Activated CD4-positive, alpha-beta T cell treated with anti-CD3 and anti-CD28 coated beads, Interleukin-2, Interleukin-4, amounts not matched to agents 100 ng/mL and 50 ng/mL, durations not matched to agents 16 hours and 8 hours (primary cell): ENCODE measurements around the gene ENTPD2.
"Not testable (repeated sequence)": the region's sequence is repeated elsewhere in the genome, so short reads cannot be mapped to it uniquely, and the experiment has no call there.

Source experiments
- DNase-seq: peaks from one replicate; pipeline ENCODE4 v3.0.0-alpha.2; 2020; ENCODE audit warnings: low spot score

The ENTPD2 gene

GRCh38 chr9:137064027-137064879 is 10.4 kb upstream of the ENTPD2 start:
- peak; percentile 62 for DNase-seq

GRCh38 chr9:137063311-137064026 is 9.6 kb upstream of the ENTPD2 start:
- DNase-seq: no peak

GRCh38 chr9:137062798-137063197 is 8.9 kb upstream of the ENTPD2 start:
- not testable (repeated sequence) for DNase-seq

GRCh38 chr9:137062384-137062783 is 8.5 kb upstream of the ENTPD2 start:
- no peak for DNase-seq

- DNase-seq: no peak
Measured at GRCh38 chr9:137058521-137059234, 4.8 kb upstream of the ENTPD2 start.

- no peak for DNase-seq
Measured at GRCh38 chr9:137057545-137057944, 3.7 kb upstream of the ENTPD2 start.

GRCh38 chr9:137056739-137057415 is 3.0 kb upstream of the ENTPD2 start:
- DNase-seq: no peak

GRCh38 chr9:137055385-137056364 is 1.8 kb upstream of the ENTPD2 start:
- DNase-seq: no peak

GRCh38 chr9:137054932-137055384 is 1.1 kb upstream of the ENTPD2 start:
- DNase-seq: no peak

- no peak for DNase-seq
Measured at GRCh38 chr9:137052998-137053943, 590 bp downstream of the ENTPD2 start.

- no peak for DNase-seq
Measured at GRCh38 chr9:137052293-137052692, 1.6 kb downstream of the ENTPD2 start.

- no peak for DNase-seq
Measured at GRCh38 chr9:137051145-137051724, 2.6 kb downstream of the ENTPD2 start.

GRCh38 chr9:137050570-137050969 is 3.3 kb downstream of the ENTPD2 start:
- DNase-seq: no peak

- peak; percentile 73 for DNase-seq
Measured at GRCh38 chr9:137049544-137050449, 4.1 kb downstream of the ENTPD2 start.

- DNase-seq: no peak
Measured at GRCh38 chr9:137048655-137049543, 5.0 kb downstream of the ENTPD2 start.

- DNase-seq: peak; percentile 88
Measured at GRCh38 chr9:137046088-137046787, 7.6 kb downstream of the ENTPD2 start, which contains the start of gene NPDC1. TSS of gene NPDC1 (minus strand) at chr9:137046177. CDS start at chr9:137045989, 188 bp downstream.
